ENCODE measurements around the gene FNDC3B. TPM values are rescaled to one million over a fixed set of nuclear protein-coding genes. Genes with fewer than 3 reads are reported as not detected.

FNDC3B gene
- total and polyA plus RNA-seq, 2 of the 8 experiments (the other 6 are each of a cell fraction or from before 2014, with no cell fraction given): 14.1 to 44.4 TPM

- no peak for TF ChIP-seq CBX5 (IDR thresholded peaks at IDR 0.05; ENCODE audit: low read depth, low read length)
- TF ChIP-seq NRF1 (IDR thresholded peaks at IDR 0.05; ENCODE audit: low read depth, low read length): no peak
- no peak for TF ChIP-seq JUN (IDR thresholded peaks at IDR 0.05; ENCODE audit: low read depth, low read length)
Measured at GRCh38 chr3:172148702-172149565, 109.6 kb downstream of the FNDC3B start (continued).
